H9 (cell line): ENCODE data around the gene SMIM32. TPM values are rescaled to one million over a fixed set of nuclear protein-coding genes. Genes with fewer than 3 reads are reported as not detected.

Experiments used
- DNase-seq: peaks from one replicate; pipeline ENCODE4 v3.0.0-alpha.2; 2017
- H2AFZ ChIP-seq: one replicate; pipeline ENCODE4 v1.6.1; 2013; ENCODE audit warnings: mild to moderate bottlenecking, low read length, control low read depth, moderate library complexity
- H2AK5ac ChIP-seq: 2 replicates; pipeline ENCODE4 v1.6.1; 2013; ENCODE audit warnings: low read length, control low read depth, mixed read lengths; ENCODE audit not compliant: insufficient read length
- H2BK120ac ChIP-seq: one replicate; pipeline ENCODE4 v1.6.1; 2013; ENCODE audit warnings: low read depth, mild to moderate bottlenecking, low read length, control low read depth, inconsistent platforms; ENCODE audit not compliant: poor library complexity, severe bottlenecking
- H2BK12ac ChIP-seq: 2 replicates; pipeline ENCODE4 v1.6.1; 2013; ENCODE audit warnings: low read length, control low read depth, mixed read lengths, low read depth; ENCODE audit not compliant: insufficient read length
- H2BK15ac ChIP-seq: 2 replicates; pipeline ENCODE4 v1.6.1; 2013; ENCODE audit warnings: low read depth, low read length, control low read depth
- H2BK20ac ChIP-seq: one replicate; pipeline ENCODE4 v1.6.1; 2013; ENCODE audit warnings: low read depth, mild to moderate bottlenecking, low read length, control low read depth, inconsistent platforms; ENCODE audit not compliant: poor library complexity, severe bottlenecking
- H2BK5ac ChIP-seq: 2 replicates; pipeline ENCODE4 v1.6.1; 2013; ENCODE audit warnings: low read length, control low read depth, mixed read lengths; ENCODE audit not compliant: insufficient read length
- H3K14ac ChIP-seq: 2 replicates; pipeline ENCODE4 v1.6.1; 2013; ENCODE audit warnings: low read length, control low read depth; ENCODE audit not compliant: insufficient read depth
- H3K18ac ChIP-seq: 2 replicates; pipeline ENCODE4 v1.6.1; 2013; ENCODE audit warnings: low read depth, mild to moderate bottlenecking, mixed read lengths, low read length, control low read depth; ENCODE audit not compliant: insufficient read length
- H3K23ac ChIP-seq: 2 replicates; pipeline ENCODE4 v1.6.1; 2013; ENCODE audit warnings: low read length, control low read depth, mixed read lengths, low read depth; ENCODE audit not compliant: insufficient read length
- H3K23me2 ChIP-seq: 2 replicates; pipeline ENCODE4 v1.6.1; 2013; ENCODE audit warnings: low read depth, mild to moderate bottlenecking, mixed read lengths, low read length, control low read depth; ENCODE audit not compliant: insufficient read length, poor library complexity, severe bottlenecking
- H3K27ac ChIP-seq: 2 replicates; pipeline ENCODE4 v1.5.1; 2013; ENCODE audit warnings: low read length, control low read depth, mixed read lengths, low read depth; ENCODE audit not compliant: insufficient read length
- H3K27me3 ChIP-seq: 2 replicates; pipeline ENCODE4 v1.6.1; 2013; ENCODE audit warnings: low read length, control low read depth, inconsistent platforms; ENCODE audit not compliant: insufficient read depth
- H3K4ac ChIP-seq: 2 replicates; pipeline ENCODE4 v1.6.1; 2013; ENCODE audit warnings: low read depth, mild to moderate bottlenecking, control low read depth, inconsistent platforms, low read length, moderate library complexity
- H3K4me1 ChIP-seq: 2 replicates; pipeline ENCODE4 v1.6.1; 2013; ENCODE audit warnings: low read length, control low read depth, inconsistent platforms; ENCODE audit not compliant: insufficient read depth
- H3K4me2 ChIP-seq: 2 replicates; pipeline ENCODE4 v1.6.1; 2013; ENCODE audit warnings: low read length, control low read depth, mixed read lengths; ENCODE audit not compliant: insufficient read length, insufficient read depth
- H3K56ac ChIP-seq: 2 replicates; pipeline ENCODE4 v1.6.1; 2013; ENCODE audit warnings: low read depth, mild to moderate bottlenecking, mixed read lengths, low read length, control low read depth; ENCODE audit not compliant: insufficient read length
- H3K79me1 ChIP-seq: 2 replicates; pipeline ENCODE4 v1.6.1; 2013; ENCODE audit warnings: low read depth, mild to moderate bottlenecking, moderate library complexity, low read length, control low read depth, inconsistent platforms; ENCODE audit not compliant: insufficient read depth, poor library complexity, severe bottlenecking
- H3K79me2 ChIP-seq: 2 replicates; pipeline ENCODE4 v1.6.1; 2013; ENCODE audit warnings: low read length, control low read depth, inconsistent platforms; ENCODE audit not compliant: insufficient read depth
- H3K9ac ChIP-seq: 2 replicates; pipeline ENCODE4 v1.6.1; 2013; ENCODE audit warnings: low read length, control low read depth, mixed read lengths; ENCODE audit not compliant: insufficient read length; ENCODE audit errors: extremely low read depth
- H3K9me3 ChIP-seq: one replicate; pipeline ENCODE4 v1.6.1; 2013; ENCODE audit warnings: low read depth, low read length, inconsistent platforms; ENCODE audit not compliant: control insufficient read depth
- H3T11ph ChIP-seq: one replicate; pipeline ENCODE4 v1.6.1; 2013; ENCODE audit warnings: mild to moderate bottlenecking, low read length, control low read depth, inconsistent platforms
- H4K20me1 ChIP-seq: one replicate; pipeline ENCODE4 v1.6.1; 2013; ENCODE audit not compliant: control insufficient read depth, insufficient read length, insufficient read depth
- H4K5ac ChIP-seq: 2 replicates; pipeline ENCODE4 v1.6.1; 2013; ENCODE audit warnings: low read depth, mild to moderate bottlenecking, mixed read lengths, low read length, control low read depth; ENCODE audit not compliant: insufficient read length
- H4K8ac ChIP-seq: replicated peaks from 2 replicates; pipeline ENCODE4 v1.6.1; 2013; ENCODE audit warnings: low read length, control low read depth, mixed read lengths, low read depth; ENCODE audit not compliant: insufficient read length
- H4K91ac ChIP-seq: 2 replicates; pipeline ENCODE4 v1.6.1; 2013; ENCODE audit warnings: low read depth, mild to moderate bottlenecking, moderate library complexity, mixed read lengths, low read length, control low read depth; ENCODE audit not compliant: insufficient read length
- H3K27ac Mint-ChIP-seq, 3 experiments: 2 replicates in 2 of 3; 3 replicates in 1 of 3; pipeline ENCODE4 v1.8.0; 2020 to 2021; ENCODE audit warnings: mixed read lengths in 3 of 3, mild to moderate bottlenecking in 1 of 3, moderate library complexity in 1 of 3
- H3K27me3 Mint-ChIP-seq: 2 replicates; pipeline ENCODE4 v1.8.0; 2021; ENCODE audit warnings: low read depth, mild to moderate bottlenecking, moderate library complexity, mixed read lengths
- H3K36me3 Mint-ChIP-seq, 3 experiments: 2 replicates in 2 of 3; 3 replicates in 1 of 3; pipeline ENCODE4 v1.8.0; 2020 to 2021; ENCODE audit warnings: low read depth in 3 of 3, mixed read lengths in 3 of 3; ENCODE audit not compliant: insufficient read depth in 1 of 3
- H3K4me1 Mint-ChIP-seq, 2 experiments: 2 replicates each; pipeline ENCODE4 v1.8.0; 2020; ENCODE audit warnings: mixed read lengths in 2 of 2
- H3K4me3 Mint-ChIP-seq, 2 experiments: 2 replicates in 1 of 2; 3 replicates in 1 of 2; pipeline ENCODE4 v1.8.0; 2020 to 2021; ENCODE audit warnings: mild to moderate bottlenecking in 2 of 2, mixed read lengths in 2 of 2, moderate library complexity in 1 of 2
- H3K9me3 Mint-ChIP-seq, 2 experiments: 2 replicates in 1 of 2; 3 replicates in 1 of 2; pipeline ENCODE4 v1.8.0; 2020; ENCODE audit warnings: mild to moderate bottlenecking in 2 of 2, mixed read lengths in 2 of 2, moderate library complexity in 1 of 2
- CTCF ChIP-seq: fragments of 200-600 bp; sonication (generic); conservative IDR thresholded peaks from 3 replicates; pipeline ENCODE4 v1.8.0; 2021; ENCODE audit warnings: antibody characterized with exemption, mild to moderate bottlenecking
- WGBS: extraction: QIAGEN DNeasy Blood & Tissue Kit; methylation state at CpG from one replicate; pipeline ENCODE4 v1.1.7; 2013; ENCODE audit warnings: missing lambda C conversion rate, low lambda C conversion rate, mixed read lengths; ENCODE audit not compliant: insufficient read length; ENCODE audit errors: extremely low coverage; 5-methylcytosine and 5-hydroxymethylcytosine counted together
- total RNA-seq: library from RNA; stranded (reverse); gene quantifications from 2 replicates; pipeline ENCODE4 v1.2.1, GENCODE V29; 2021

Gene SMIM32
- total RNA-seq, 1 experiment from 2014 or later, result not detected

GRCh38 chr5:136143312-136143711 lies 49.6 kb downstream of the SMIM32 start:
- Mint-ChIP-seq H3K9me3 (no peaks in the 10 kb centered on the region), H3K27me3 (no peaks in the 10 kb centered on the region), H3K36me3 (no peaks in the 10 kb centered on the region; a peak in 1 of 7 replicates), H3K27ac (no peak overlapping the region), H3K4me3 (no peak overlapping the region), H3K4me1 (peaks cover 12 to 13% of the 10 kb centered on the region in 2 experiments)
- Histone ChIP-seq H3K9ac (no peak overlapping the region), H3K79me2 (peaks cover 26% of the 10 kb centered on the region; the same call in 1 of the 2 replicates), H3T11ph (no peak overlapping the region), H4K8ac (no peak overlapping the region), H2AK5ac (no peak overlapping the region), H3K79me1 (peaks cover 5% of the 10 kb centered on the region), H4K5ac (no peak overlapping the region), H3K27me3 (no peaks in the 10 kb centered on the region), H3K27ac (no peak overlapping the region), H3K14ac (no peak overlapping the region), H3K23ac (no peak overlapping the region), H3K4me2 (no peak overlapping the region), H2BK5ac (no peak overlapping the region), H3K4me1 (no peaks in the 10 kb centered on the region; the same call in 1 of the 2 replicates), H3K18ac (no peak overlapping the region), H2BK20ac (no peak overlapping the region), H2BK12ac (no peak overlapping the region), H4K91ac (no peak overlapping the region), H2BK15ac (no peak overlapping the region), H3K56ac (no peak overlapping the region), H4K20me1 (no peaks in the 10 kb centered on the region), H2AFZ (no peak overlapping the region), H3K4ac (no peak overlapping the region), H2BK120ac (no peak overlapping the region), H3K23me2 (no peaks in the 10 kb centered on the region), H3K9me3 (no peaks in the 10 kb centered on the region)
- no CpG with 5 or more reads among the region's 6 CpGs for WGBS
- no peak for TF ChIP-seq CTCF
- no peak for DNase-seq
